Transverse colon (tissue), 4 donors: ENCODE data around the gene FBH1. TPM values are rescaled to one million over a fixed set of nuclear protein-coding genes. Genes with fewer than 3 reads are reported as not detected.
"Not testable (repeated sequence)": the region's sequence is repeated elsewhere in the genome, so short reads cannot be mapped to it uniquely, and the experiment has no call there.

Experiments used
- DNase-seq: peaks from one replicate; pipeline ENCODE4 v3.0.0-alpha.2; 2019
- H3K27ac ChIP-seq, 4 donors: fragments of 200-600 bp; sonication (generic); 2 replicates each; pipeline ENCODE4 v1.5.1; 2016 to 2018; ENCODE audit warnings: inconsistent platforms in 4 of 4
- H3K27me3 ChIP-seq: fragments of 200-600 bp; sonication (generic); 2 replicates; pipeline ENCODE4 v1.5.1; 2017; ENCODE audit warnings: inconsistent platforms
- H3K36me3 ChIP-seq, 4 donors: fragments of 200-600 bp; sonication (generic); 2 replicates each; pipeline ENCODE4 v1.5.1; 2017 to 2019; ENCODE audit warnings: inconsistent platforms in 4 of 4
- H3K4me1 ChIP-seq, 4 donors: fragments of 200-600 bp; sonication (generic); 2 replicates each; pipeline ENCODE4 v1.5.1; 2017 to 2020; ENCODE audit warnings: inconsistent platforms in 4 of 4
- H3K4me3 ChIP-seq, 4 donors: fragments of 200-600 bp; sonication (generic); 1 replicate in 1 of 4; 2 replicates in 3 of 4; pipeline versions ENCODE4 v1.5.1 to v1.6.1; 2017 to 2019; ENCODE audit warnings: inconsistent platforms in 4 of 4
- H3K9me3 ChIP-seq, 2 donors: fragments of 200-600 bp; sonication (generic); 2 replicates each; pipeline ENCODE4 v1.5.1; 2017 to 2019; ENCODE audit warnings: inconsistent platforms in 2 of 2
- CTCF ChIP-seq, 5 experiments: fragments of 200-600 bp in 3 of 5; fragments of 450-650 bp in 2 of 5; sonication (generic) in 3 of 5; IDR thresholded peaks; 1 replicate in 2 of 5; 2 replicates in 3 of 5; pipeline ENCODE4 v1.5.1; 2016 to 2017; ENCODE audit warnings: antibody characterized with exemption in 5 of 5, inconsistent platforms in 3 of 5, mild to moderate bottlenecking in 2 of 5, moderate library complexity in 1 of 5
- EP300 ChIP-seq: sonication (generic); formaldehyde crosslinking; IDR thresholded peaks from one replicate; pipeline ENCODE4 v1.6.1; 2017; ENCODE audit warnings: antibody characterized with exemption, low read depth
- POLR2A ChIP-seq: fragments of 450-650 bp; IDR thresholded peaks from one replicate; pipeline ENCODE4 v1.6.1; 2016; ENCODE audit warnings: antibody characterized with exemption, mild to moderate bottlenecking, moderate library complexity
- POLR2AphosphoS5 ChIP-seq, 3 donors: sonication (generic); formaldehyde crosslinking; IDR thresholded peaks; one replicate each; pipeline ENCODE4 v1.6.1; 2016; ENCODE audit warnings: antibody characterized with exemption in 3 of 3
- WGBS, 2 donors: methylation state at CpG; one replicate each; pipeline ENCODE4 v1.1.5; 2018; ENCODE audit warnings: low coverage in 1 of 2; 5-methylcytosine and 5-hydroxymethylcytosine counted together
- in situ Hi-C, 4 donors: fragments of 200-750 bp; cut with MboI; loops; one replicate each; pipeline versions ENCODE4 v1.15.0 to v1.15.1; 2017; ENCODE audit warnings: low sequenced_read_pairs in 3 of 4, low pct_ligation_motif_present in 1 of 4, low pct_unique_long_range_greater_than_20kb in 1 of 4
- intact Hi-C: fragments of 100-400 bp; cut with DNase I; formaldehyde crosslinking; loops from one replicate; pipeline ENCODE4 v1.15.1; 2023; ENCODE audit warnings: low total_unique reads
- total RNA-seq, 4 donors: library from RNA; depleted of rRNA; stranded (reverse); fragments of >200 nt; gene quantifications; one replicate each; pipeline ENCODE4 v1.1.0, GENCODE V29; 2016

FBH1 gene
- total RNA-seq, 4 donors from 2014 or later = 101 to 143 (median 120) TPM

GRCh38 chr10:5905854-5906507 lies 15.9 kb downstream of the FBH1 start:
- no peaks in the 10 kb centered on the region for H3K9me3 ChIP-seq
- in situ Hi-C loops (no loop called here), intact Hi-C loops (no loop called here)
- H3K36me3 ChIP-seq = peaks cover 0 to 29% (median 13%) of the 10 kb centered on the region in 4 donors
- H3K27ac ChIP-seq = peak overlapping the region in 1 of 4 donors; percentile 23
- no peak overlapping the region for H3K4me3 ChIP-seq
- DNase-seq = peak; percentile 30
- no peak for TF ChIP-seq EP300
- no peak for TF ChIP-seq POLR2A
- TF ChIP-seq POLR2AphosphoS5 (IDR thresholded peaks at IDR 0.05) = no peak
- no peak for TF ChIP-seq CTCF (IDR thresholded peaks at IDR 0.05)
- H3K4me1 ChIP-seq = no peaks in the 10 kb centered on the region
- no peaks in the 10 kb centered on the region for H3K27me3 ChIP-seq
- WGBS, 2 donors = 67 to 76% methylated on average over 1 to 13 of the region's 13 CpGs

DNA sequence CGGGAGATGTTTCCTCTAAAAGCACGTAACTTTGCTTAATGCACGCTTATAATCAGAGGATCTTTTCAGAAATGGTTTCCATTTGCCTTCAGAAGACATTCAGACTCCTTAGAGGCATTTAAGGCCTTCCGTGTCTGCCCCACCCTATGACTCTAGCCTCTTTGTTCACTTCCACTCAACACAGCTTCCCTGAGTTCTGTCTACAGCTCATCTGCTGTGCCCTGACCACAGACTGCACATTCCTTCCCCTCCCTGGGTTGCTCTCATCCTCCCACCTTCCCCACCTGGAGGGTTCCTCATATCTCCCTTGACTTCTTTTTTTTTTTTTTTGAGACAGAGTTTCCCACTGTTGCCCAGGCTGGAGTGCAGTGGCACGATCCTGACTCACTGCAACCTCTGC lies 16.6 kb downstream of the FBH1 start:
- H3K4me1 ChIP-seq = no peaks in the 10 kb centered on the region
- H3K4me3 ChIP-seq = no peak overlapping the region
- peaks cover 0 to 36% (median 16%) of the 10 kb centered on the region in 4 donors for H3K36me3 ChIP-seq
- H3K27ac ChIP-seq = peak overlapping the region in 1 of 4 donors; percentile 23
- TF ChIP-seq POLR2A = no peak
- no peaks in the 10 kb centered on the region for H3K27me3 ChIP-seq
- in situ Hi-C loops (no loop called here), intact Hi-C loops (no loop called here)
- DNase-seq = no peak
- 86 to 100% methylated on average over 1 to 5 of the region's 5 CpGs for WGBS, 2 donors
- H3K9me3 ChIP-seq = no peaks in the 10 kb centered on the region

DNA sequence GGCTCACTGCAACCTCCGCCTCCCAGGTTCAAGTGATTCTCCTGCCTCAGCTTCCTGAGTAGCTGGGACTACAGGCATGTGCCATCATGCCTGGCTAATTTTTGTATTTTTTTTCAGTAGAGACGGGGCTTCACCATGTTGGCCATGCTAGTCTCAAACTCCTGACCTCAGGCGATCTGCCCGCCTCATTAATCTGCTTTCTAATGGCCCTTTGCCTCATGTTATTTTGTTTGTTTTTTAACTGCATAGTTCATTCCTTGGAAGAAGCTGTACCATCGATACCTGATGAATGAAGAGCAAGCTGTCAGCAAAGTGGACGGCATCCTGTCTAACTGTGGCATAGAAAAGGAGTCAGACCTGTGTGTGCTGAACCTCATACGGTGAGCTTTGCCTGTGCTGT lies 18.6 kb downstream of the FBH1 start:
- H3K4me3 ChIP-seq, H3K27me3 ChIP-seq, in situ Hi-C loops, H3K4me1 ChIP-seq, H3K27ac ChIP-seq, DNase-seq, H3K9me3 ChIP-seq, intact Hi-C loops: not testable (repeated sequence)
- WGBS, 2 donors = 94 to 96% methylated on average over 4 to 7 of the region's 7 CpGs
- peaks cover 0 to 47% (median 19%) of the 10 kb centered on the region in 4 donors for H3K36me3 ChIP-seq

- intact Hi-C loops (no loop called here), in situ Hi-C loops (no loop called here)
- no peak overlapping the region for H3K4me3 ChIP-seq
- H3K4me1 ChIP-seq = no peaks in the 10 kb centered on the region
- H3K27me3 ChIP-seq = no peaks in the 10 kb centered on the region
- H3K27ac ChIP-seq = peak overlapping the region in 2 of 4 donors; percentile 7 to 29
- H3K36me3 ChIP-seq = peaks cover 0 to 66% (median 27%) of the 10 kb centered on the region in 4 donors
- TF ChIP-seq CTCF (IDR thresholded peaks at IDR 0.05) (no peak), POLR2AphosphoS5 (IDR thresholded peaks at IDR 0.05) (peak in 1 of 3 donors; percentile 12)
- DNase-seq = no peak
- no peaks in the 10 kb centered on the region for H3K9me3 ChIP-seq
- WGBS, 2 donors = 81 to 88% methylated on average over 1 to 18 of the region's 18 CpGs
Observed at GRCh38 chr10:5910323-5911100, 20.5 kb downstream of the FBH1 start.

GRCh38 chr10:5911670-5912069 lies 21.6 kb downstream of the FBH1 start:
- no peaks in the 10 kb centered on the region for H3K27me3 ChIP-seq
- DNase-seq = no peak
- TF ChIP-seq EP300 = no peak
- TF ChIP-seq CTCF (IDR thresholded peaks at IDR 0.05) = no peak
- TF ChIP-seq POLR2A = no peak
- TF ChIP-seq POLR2AphosphoS5 (IDR thresholded peaks at IDR 0.05) = no peak
- intact Hi-C loops = no loop called here
- no peak overlapping the region for H3K27ac ChIP-seq
- H3K9me3 ChIP-seq = no peaks in the 10 kb centered on the region
- no peaks in the 10 kb centered on the region for H3K4me1 ChIP-seq
- in situ Hi-C loops = no loop called here
- WGBS, 2 donors = 88 to 95% methylated on average over 2 to 4 of the region's 4 CpGs
- H3K36me3 ChIP-seq = peaks cover 0 to 70% (median 32%) of the 10 kb centered on the region in 4 donors
- H3K4me3 ChIP-seq = no peak overlapping the region
